ENCODE measurements around the gene PEX11A. TPM values are rescaled to one million over a fixed set of nuclear protein-coding genes. Genes with fewer than 3 reads are reported as not detected.

PEX11A gene
- polyA plus RNA-seq, 1 experiment: 7.5 TPM

- CTCF ChIA-PET: interaction anchor here (1.3 kb wide), 1 partner anchor 13 kb away, joined by 6 read pairs; no protein-coding TSS in a partner anchor
- Histone ChIP-seq H3K4me3 (ENCODE audit: low read depth, low read length) (no peak overlapping the region), H3K27ac (ENCODE audit: low read depth, low read length) (no peak overlapping the region), H3K9me3 (ENCODE audit: control insufficient read depth, insufficient read depth, low read length) (peaks cover 20% of the 10 kb centered on the region; the same call in 1 of the 2 replicates), H3K27me3 (ENCODE audit: control insufficient read depth, insufficient read depth, low read length) (no peaks in the 10 kb centered on the region)
- no peak for TF ChIP-seq CTCF (IDR thresholded peaks at IDR 0.05; ENCODE audit: low read depth, low read length)
- POLR2A ChIA-PET: no interaction called here
- no peak for DNase-seq (ENCODE audit: low read depth, low spot score)
Observed at GRCh38 chr15:89633585-89633984, 57.0 kb downstream of the PEX11A start.

- Histone ChIP-seq H3K4me3 (ENCODE audit: low read depth, low read length) (no peak overlapping the region), H3K27ac (ENCODE audit: low read depth, low read length) (no peak overlapping the region), H3K27me3 (ENCODE audit: control insufficient read depth, insufficient read depth, low read length) (no peaks in the 10 kb centered on the region), H3K9me3 (ENCODE audit: control insufficient read depth, insufficient read depth, low read length) (peaks cover 20% of the 10 kb centered on the region; the same call in 1 of the 2 replicates)
- TF ChIP-seq CTCF (IDR thresholded peaks at IDR 0.05; ENCODE audit: low read depth, low read length): no peak
- POLR2A ChIA-PET: no interaction called here
- CTCF ChIA-PET: interaction anchor here (1.3 kb wide), 1 partner anchor 14 kb away, joined by 6 read pairs; no protein-coding TSS in a partner anchor
- no peak for DNase-seq (ENCODE audit: low read depth, low spot score)
Observed at GRCh38 chr15:89632563-89633430, 57.8 kb downstream of the PEX11A start.

- Histone ChIP-seq H3K27ac (ENCODE audit: low read depth, low read length) (no peak overlapping the region), H3K27me3 (ENCODE audit: control insufficient read depth, insufficient read depth, low read length) (no peaks in the 10 kb centered on the region), H3K9me3 (ENCODE audit: control insufficient read depth, insufficient read depth, low read length) (peaks cover 20% of the 10 kb centered on the region; the same call in 1 of the 2 replicates), H3K4me3 (ENCODE audit: low read depth, low read length) (no peak overlapping the region)
- CTCF ChIA-PET: no interaction called here
- no peak for TF ChIP-seq CTCF (IDR thresholded peaks at IDR 0.05; ENCODE audit: low read depth, low read length)
- DNase-seq (ENCODE audit: low read depth, low spot score): no peak
- POLR2A ChIA-PET: no interaction called here
Observed at GRCh38 chr15:89631902-89632264, 58.7 kb downstream of the PEX11A start.

Small RNAs within 50 kb of the gene (small RNA-seq; reads per million reads assigned to genes)
- not detected for gene RNU6-132P (ENCODE audit: insufficient read length, low read depth)

Other genes with a start within 250 kb of the PEX11A start
- gene RHCG, start 194.2 kb downstream of the PEX11A start, polyA plus RNA-seq (2011; rRNA removed): not detected in 2 replicates
- gene TICRR, start 115.3 kb downstream of the PEX11A start, polyA plus RNA-seq (2011; rRNA removed): 1.1 and 1.3 TPM in 2 replicates
- gene KIF7, start 35.3 kb downstream of the PEX11A start, polyA plus RNA-seq (2011; rRNA removed): 4.5 and 4.8 TPM in 2 replicates
- 0.05 and 0.06 TPM in 2 replicates for gene PLIN1, start 11.4 kb downstream of the PEX11A start, polyA plus RNA-seq (2011; rRNA removed)
- gene WDR93, start 57 bp upstream of the PEX11A start, polyA plus RNA-seq (2011; rRNA removed): 0.05 TPM in 2 replicates
- gene MESP1, start 60.5 kb upstream of the PEX11A start, polyA plus RNA-seq (2011; rRNA removed): 0.17 and 0.30 TPM in 2 replicates
- 0.20 and 0.22 TPM in 2 replicates for gene MESP2, start 85.6 kb upstream of the PEX11A start, polyA plus RNA-seq (2011; rRNA removed)
- 49.7 and 72.9 TPM in 2 replicates for gene ANPEP, start 124.1 kb upstream of the PEX11A start, polyA plus RNA-seq (2011; rRNA removed)
- 35.5 and 54.8 TPM in 2 replicates for gene AP3S2, start 203.2 kb upstream of the PEX11A start, polyA plus RNA-seq (2011; rRNA removed)
- 11.1 and 11.8 TPM in 2 replicates for gene ARPIN, start 222.2 kb upstream of the PEX11A start, polyA plus RNA-seq (2011; rRNA removed)